ENCODE data around the gene SLC9A9.

GRCh38 chr3:143441516-143442171, 406.6 kb downstream of the SLC9A9 start:
- no peak for TF ChIP-seq EP300 (IDR thresholded peaks at IDR 0.05; ENCODE audit: low read depth)
- TF ChIP-seq POLR2A (IDR thresholded peaks at IDR 0.05), result no peak

Data from transverse colon (tissue), 1 donor.